ENCODE data around the gene LETM1. TPM values are rescaled to one million over a fixed set of nuclear protein-coding genes. Genes with fewer than 3 reads are reported as not detected.

LETM1 gene
- total RNA-seq, 2 donors from 2014 or later: 76.2 to 139 TPM

- Histone ChIP-seq H3K4me3 (no peak overlapping the region), H3K9me3 (no peaks in the 10 kb centered on the region), H3K27me3 (no peaks in the 10 kb centered on the region), H3K36me3 (peaks cover 5% of the 10 kb centered on the region), H3K9ac (ENCODE audit: low read depth in 2 of 2, low read length in 2 of 2) (no peak overlapping the region), H3K27ac (no peak overlapping the region), H3K4me1 (no peaks in the 10 kb centered on the region)
- intact Hi-C loops (cut with DNase I): loop anchor here (5.0 kb wide), 1 partner anchor 83 kb away; no protein-coding TSS in a partner anchor
- no peak for DNase-seq
- TF ChIP-seq CTCF (IDR thresholded peaks at IDR 0.05): no peak
These were observed 42.0 kb downstream of the LETM1 start for GRCh38 chr4:1813915-1814314.

DNA sequence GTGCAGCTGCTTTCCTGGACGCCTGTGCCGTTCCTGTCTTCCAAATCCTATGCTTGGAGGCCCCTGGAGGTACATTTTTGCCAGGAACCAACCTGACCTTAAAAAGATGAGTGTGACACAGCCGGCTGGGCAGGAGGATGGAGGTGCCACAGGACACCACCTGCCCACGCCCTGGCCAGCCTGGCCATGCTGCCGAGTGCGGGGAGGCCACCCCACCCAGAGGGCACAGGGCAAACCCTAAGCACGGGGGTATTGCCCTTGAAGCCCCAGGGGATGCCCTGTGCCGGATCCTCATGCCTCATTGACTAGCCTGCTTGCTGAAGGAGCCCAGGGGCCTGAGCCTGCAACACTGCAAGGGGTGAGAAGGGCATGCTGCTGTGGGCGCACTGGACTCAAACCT lies 42.7 kb downstream of the LETM1 start:
- TF ChIP-seq CTCF (IDR thresholded peaks at IDR 0.05): no peak
- DNase-seq: no peak
- H3K27me3 ChIP-seq: no peaks in the 10 kb centered on the region
- H3K27ac ChIP-seq: no peak overlapping the region
- no peak overlapping the region for H3K9ac ChIP-seq (ENCODE audit: low read depth in 2 of 2, low read length in 2 of 2)
- no peak overlapping the region for H3K4me3 ChIP-seq
- no peaks in the 10 kb centered on the region for H3K9me3 ChIP-seq
- no peaks in the 10 kb centered on the region for H3K4me1 ChIP-seq
- H3K36me3 ChIP-seq: peaks cover 5% of the 10 kb centered on the region
- intact Hi-C loops (cut with DNase I): loop anchor here (5.0 kb wide), 1 partner anchor 84 kb away; no protein-coding TSS in a partner anchor

DNA sequence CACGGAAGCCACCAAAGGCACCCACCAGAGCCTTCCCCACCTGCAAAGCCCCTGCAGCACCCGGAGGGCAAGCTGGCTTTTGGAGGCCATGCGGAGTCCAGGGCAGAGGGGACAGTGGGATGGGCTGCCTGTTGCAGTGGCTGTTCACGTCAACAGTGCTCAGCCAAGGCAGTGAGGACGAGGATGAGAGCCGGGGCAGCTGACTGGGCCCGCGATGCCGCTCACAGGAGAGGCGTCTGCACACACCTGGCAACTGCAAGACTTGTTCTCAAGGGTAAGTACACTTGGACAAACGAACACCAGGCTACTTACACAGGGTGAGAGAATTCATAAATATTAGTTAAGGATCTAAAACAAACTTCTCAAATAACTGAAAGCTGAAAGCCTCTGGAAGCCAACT lies 43.2 kb downstream of the LETM1 start:
- no peaks in the 10 kb centered on the region for H3K9me3 ChIP-seq
- H3K9ac ChIP-seq (ENCODE audit: low read depth in 2 of 2, low read length in 2 of 2): no peak overlapping the region
- H3K4me3 ChIP-seq: no peak overlapping the region
- DNase-seq: no peak
- H3K27ac ChIP-seq: no peak overlapping the region
- H3K36me3 ChIP-seq: peaks cover 2% of the 10 kb centered on the region
- no peak for TF ChIP-seq CTCF (IDR thresholded peaks at IDR 0.05)
- intact Hi-C loops (cut with DNase I): loop anchor here (5.0 kb wide), 1 partner anchor 85 kb away; no protein-coding TSS in a partner anchor
- no peaks in the 10 kb centered on the region for H3K27me3 ChIP-seq
- no peaks in the 10 kb centered on the region for H3K4me1 ChIP-seq

DNA sequence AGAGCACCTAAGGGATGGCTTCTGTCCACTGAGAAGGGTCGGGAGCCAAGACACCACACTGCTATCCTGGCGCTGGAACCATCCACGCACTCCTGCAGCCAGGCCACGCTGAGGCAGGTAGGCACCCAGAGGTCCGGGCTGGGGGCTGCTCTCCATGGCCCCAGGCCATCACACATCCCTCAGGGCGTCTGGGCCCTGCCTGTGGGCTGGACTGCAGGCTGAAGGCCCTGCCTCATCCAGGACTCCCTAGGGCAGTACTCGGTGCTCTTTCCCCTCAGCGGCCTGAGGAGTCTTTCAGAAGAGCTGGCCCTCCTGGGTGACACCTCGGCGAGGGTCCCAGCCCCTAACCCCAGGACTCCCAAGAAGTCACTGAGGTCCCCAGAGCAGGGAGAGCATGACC lies 45.2 kb downstream of the LETM1 start:
- no peaks in the 10 kb centered on the region for H3K4me1 ChIP-seq
- intact Hi-C loops (cut with DNase I): loop anchor here (2.0 to 5.0 kb wide), 2 partner anchors 64 to 87 kb away; no protein-coding TSS in a partner anchor
- no peak for TF ChIP-seq CTCF (IDR thresholded peaks at IDR 0.05)
- H3K9ac ChIP-seq (ENCODE audit: low read depth in 2 of 2, low read length in 2 of 2): no peak overlapping the region
- H3K4me3 ChIP-seq: no peak overlapping the region
- no peaks in the 10 kb centered on the region for H3K36me3 ChIP-seq
- no peak overlapping the region for H3K27ac ChIP-seq
- no peaks in the 10 kb centered on the region for H3K9me3 ChIP-seq
- no peak for DNase-seq
- H3K27me3 ChIP-seq: no peaks in the 10 kb centered on the region

- no peak overlapping the region for H3K27ac ChIP-seq
- no peaks in the 10 kb centered on the region for H3K27me3 ChIP-seq
- H3K4me3 ChIP-seq: no peak overlapping the region
- peak; percentile 89 for TF ChIP-seq CTCF (IDR thresholded peaks at IDR 0.05)
- no peaks in the 10 kb centered on the region for H3K4me1 ChIP-seq
- intact Hi-C loops (cut with DNase I): loop anchor here (2.0 to 5.0 kb wide), 2 partner anchors 63 to 87 kb away; no protein-coding TSS in a partner anchor
- no peaks in the 10 kb centered on the region for H3K9me3 ChIP-seq
- DNase-seq: peak; percentile 76
- no peaks in the 10 kb centered on the region for H3K36me3 ChIP-seq
- no peak overlapping the region for H3K9ac ChIP-seq (ENCODE audit: low read depth in 2 of 2, low read length in 2 of 2)
These were observed 46.0 kb downstream of the LETM1 start for GRCh38 chr4:1809754-1810502.

Measured in colonic mucosa (tissue), 4 donors.